ENCODE measurements around the gene PRKN.

The PRKN gene

GRCh38 chr6:161376367-161376766, 1351.2 kb downstream of the PRKN start:
- DNase-seq (ENCODE audit: low read depth): no peak

GRCh38 chr6:161374971-161375873, 1352.3 kb downstream of the PRKN start:
- DNase-seq (ENCODE audit: low read depth): no peak

- peak; percentile 19 for DNase-seq (ENCODE audit: low read depth)
Observed at GRCh38 chr6:161373905-161374451, 1353.6 kb downstream of the PRKN start.

GRCh38 chr6:161372422-161372793, 1355.2 kb downstream of the PRKN start:
- DNase-seq (ENCODE audit: low read depth): no peak

- no peak for DNase-seq (ENCODE audit: low read depth)
Observed at GRCh38 chr6:161370880-161371279, 1356.7 kb downstream of the PRKN start.

- no peak for DNase-seq (ENCODE audit: low read depth)
Observed at GRCh38 chr6:161369339-161369738, 1358.2 kb downstream of the PRKN start.

- DNase-seq (ENCODE audit: low read depth): no peak
Observed at GRCh38 chr6:161368514-161368913, 1359.1 kb downstream of the PRKN start.

- DNase-seq (ENCODE audit: low read depth): no peak
Observed at GRCh38 chr6:161367472-161367871, 1360.1 kb downstream of the PRKN start.

GRCh38 chr6:161366301-161366923, 1361.2 kb downstream of the PRKN start:
- DNase-seq (ENCODE audit: low read depth): no peak

- no peak for DNase-seq (ENCODE audit: low read depth)
Observed at GRCh38 chr6:161365633-161366032, 1361.9 kb downstream of the PRKN start.

GRCh38 chr6:161363286-161363685, 1364.3 kb downstream of the PRKN start:
- no peak for DNase-seq (ENCODE audit: low read depth)

GRCh38 chr6:161362266-161362665, 1365.3 kb downstream of the PRKN start:
- no peak for DNase-seq (ENCODE audit: low read depth)

GRCh38 chr6:161361529-161361928, 1366.0 kb downstream of the PRKN start:
- no peak for DNase-seq (ENCODE audit: low read depth)

GRCh38 chr6:161360520-161360919, 1367.0 kb downstream of the PRKN start:
- no peak for DNase-seq (ENCODE audit: low read depth)

GRCh38 chr6:161359618-161359945, 1368.0 kb downstream of the PRKN start:
- DNase-seq (ENCODE audit: low read depth): no peak

- no peak for DNase-seq (ENCODE audit: low read depth)
Observed at GRCh38 chr6:161356167-161356854, 1371.3 kb downstream of the PRKN start.

GRCh38 chr6:161355696-161356095, 1371.9 kb downstream of the PRKN start:
- DNase-seq (ENCODE audit: low read depth): no peak

GRCh38 chr6:161354956-161355355, 1372.6 kb downstream of the PRKN start:
- DNase-seq (ENCODE audit: low read depth): no peak

GRCh38 chr6:161354276-161354840, 1373.2 kb downstream of the PRKN start:
- no peak for DNase-seq (ENCODE audit: low read depth)

- no peak for DNase-seq (ENCODE audit: low read depth)
Observed at GRCh38 chr6:161353208-161353613, 1374.4 kb downstream of the PRKN start.

- DNase-seq (ENCODE audit: low read depth): no peak
Observed at GRCh38 chr6:161351858-161352257, 1375.7 kb downstream of the PRKN start.

GRCh38 chr6:161349886-161350285, 1377.7 kb downstream of the PRKN start:
- DNase-seq (ENCODE audit: low read depth): no peak

Data from HS-27A (cell line).